B cell (primary cell): ENCODE measurements around the gene FHDC1.

Experiments
- EZH2 ChIP-seq: IDR thresholded peaks from 2 replicates; pipeline ENCODE4 v1.6.1; 2012; ENCODE audit warnings: borderline replicate concordance, low read depth, mild to moderate bottlenecking, moderate library complexity, low read length; ENCODE audit not compliant: insufficient read depth, poor library complexity, severe bottlenecking
- TF ChIP-seq, protein P1 (sequence below): fragments of 200-600 bp; IDR thresholded peaks from one replicate; pipeline ENCODE4 v1.8.0; 2022; ENCODE audit warnings: antibody characterized with exemption, mild to moderate bottlenecking

DNA sequence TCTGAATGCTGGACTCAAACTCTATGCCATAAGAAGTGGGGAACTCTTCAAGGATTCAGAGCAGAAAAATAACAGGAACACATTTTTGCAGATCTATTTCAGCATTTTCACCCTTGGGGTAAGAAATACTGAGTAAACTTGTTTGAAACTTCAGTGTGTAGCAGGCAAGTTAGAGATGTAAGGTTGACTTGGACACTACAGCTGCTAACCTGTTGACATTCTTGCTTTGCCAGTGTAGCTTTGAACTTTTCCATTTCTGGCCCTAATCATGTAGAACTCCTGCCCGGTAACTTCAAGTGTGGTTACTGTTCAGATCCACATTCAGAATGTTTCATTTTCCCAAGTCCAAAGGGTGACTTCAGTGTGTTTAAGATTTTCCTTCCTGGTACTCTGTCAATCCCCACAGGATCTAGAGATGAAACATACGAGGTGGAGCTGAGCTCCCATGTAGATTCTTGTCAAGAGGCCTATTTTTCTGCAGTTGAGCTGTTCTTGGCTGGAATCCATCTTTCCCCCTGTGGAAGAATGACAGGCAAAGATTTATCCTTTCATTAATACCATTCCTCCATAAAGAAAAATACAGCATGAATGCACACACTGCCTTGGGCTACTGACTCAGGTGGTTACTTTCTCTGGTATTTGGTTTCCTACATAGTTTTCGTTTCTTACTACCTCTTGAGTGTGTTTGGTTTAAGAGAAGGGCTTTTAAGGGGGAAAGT is 34.1 kb downstream of the FHDC1 start:
- no peak for TF ChIP-seq EZH2
- TF ChIP-seq, protein P1, sequence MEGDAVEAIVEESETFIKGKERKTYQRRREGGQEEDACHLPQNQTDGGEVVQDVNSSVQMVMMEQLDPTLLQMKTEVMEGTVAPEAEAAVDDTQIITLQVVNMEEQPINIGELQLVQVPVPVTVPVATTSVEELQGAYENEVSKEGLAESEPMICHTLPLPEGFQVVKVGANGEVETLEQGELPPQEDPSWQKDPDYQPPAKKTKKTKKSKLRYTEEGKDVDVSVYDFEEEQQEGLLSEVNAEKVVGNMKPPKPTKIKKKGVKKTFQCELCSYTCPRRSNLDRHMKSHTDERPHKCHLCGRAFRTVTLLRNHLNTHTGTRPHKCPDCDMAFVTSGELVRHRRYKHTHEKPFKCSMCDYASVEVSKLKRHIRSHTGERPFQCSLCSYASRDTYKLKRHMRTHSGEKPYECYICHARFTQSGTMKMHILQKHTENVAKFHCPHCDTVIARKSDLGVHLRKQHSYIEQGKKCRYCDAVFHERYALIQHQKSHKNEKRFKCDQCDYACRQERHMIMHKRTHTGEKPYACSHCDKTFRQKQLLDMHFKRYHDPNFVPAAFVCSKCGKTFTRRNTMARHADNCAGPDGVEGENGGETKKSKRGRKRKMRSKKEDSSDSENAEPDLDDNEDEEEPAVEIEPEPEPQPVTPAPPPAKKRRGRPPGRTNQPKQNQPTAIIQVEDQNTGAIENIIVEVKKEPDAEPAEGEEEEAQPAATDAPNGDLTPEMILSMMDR: no peak
